ENCODE measurements around the gene DGKQ. TPM values are rescaled to one million over a fixed set of nuclear protein-coding genes. Genes with fewer than 3 reads are reported as not detected.

Gene DGKQ
- total and polyA plus RNA-seq, 2 of the 8 experiments (the other 6 are each of a cell fraction or from before 2014, with no cell fraction given) = 7.3 to 9.7 TPM

GRCh38 chr4:1017706-1018105 is 44.3 kb upstream of the DGKQ start (continued):
- TF ChIP-seq ZNF274 (IDR thresholded peaks at IDR 0.05; ENCODE audit: borderline replicate concordance, extremely low read depth, low read length) (no peak), MAFK (IDR thresholded peaks at IDR 0.05; ENCODE audit: low read depth, low read length) (no peak), TBP (IDR thresholded peaks at IDR 0.05; ENCODE audit: low read depth, low read length) (no peak), RFX5 (IDR thresholded peaks at IDR 0.05; ENCODE audit: borderline replicate concordance, low read depth, low read length) (no peak), NRF1 (IDR thresholded peaks at IDR 0.05; ENCODE audit: low read depth, low read length) (no peak), POU5F1 (IDR thresholded peaks at IDR 0.05; ENCODE audit: low read depth, low read length) (no peak), SP1 (IDR thresholded peaks at IDR 0.05; ENCODE audit: low read depth, low read length) (no peak), HDAC6 (IDR thresholded peaks at IDR 0.05; ENCODE audit: low read depth, low read length) (no peak)
- TF ChIP-seq, protein P1, sequence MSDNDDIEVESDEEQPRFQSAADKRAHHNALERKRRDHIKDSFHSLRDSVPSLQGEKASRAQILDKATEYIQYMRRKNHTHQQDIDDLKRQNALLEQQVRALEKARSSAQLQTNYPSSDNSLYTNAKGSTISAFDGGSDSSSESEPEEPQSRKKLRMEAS (IDR thresholded peaks at IDR 0.05) = no peak

Data from H1 (cell line).